Left ventricle myocardium inferior (tissue), 1 donor: ENCODE measurements around the gene CACNB4. TPM values are rescaled to one million over a fixed set of nuclear protein-coding genes. Genes with fewer than 3 reads are reported as not detected.

Experiments
- DNase-seq: peaks from one replicate; pipeline ENCODE4 v3.0.0-alpha.2; 2020
- H3K27ac ChIP-seq: fragments of 200-600 bp; replicated peaks from 2 replicates; pipeline ENCODE4 v1.8.0; 2021
- H3K27me3 ChIP-seq: fragments of 200-600 bp; 2 replicates; pipeline ENCODE4 v1.8.0; 2021; ENCODE audit warnings: low read depth
- H3K36me3 ChIP-seq: fragments of 200-600 bp; 2 replicates; pipeline ENCODE4 v1.8.0; 2021
- H3K4me1 ChIP-seq: fragments of 200-600 bp; 2 replicates; pipeline ENCODE4 v1.8.0; 2021
- H3K4me3 ChIP-seq: fragments of 200-600 bp; 2 replicates; pipeline ENCODE4 v1.8.0; 2021; ENCODE audit warnings: mild to moderate bottlenecking, moderate library complexity
- H3K9me3 ChIP-seq: fragments of 200-600 bp; replicated peaks from 2 replicates; pipeline ENCODE4 v1.8.0; 2021
- intact Hi-C: fragments of 100-400 bp; cut with micrococcal nuclease; formaldehyde crosslinking; loops from one replicate; pipeline ENCODE4 v1.11.0; 2022
- total RNA-seq: library from RNA; stranded (reverse); fragmentation: NEBNext Ultra II Directional; extraction: Animal tissue kit (Norgen Biotek cat#: 25700); gene quantifications from one replicate; pipeline ENCODE4 v1.2.1, GENCODE V29; 2021
- TF ChIP-seq, protein P1 (sequence below): fragments of 200-600 bp; IDR thresholded peaks from 2 replicates; pipeline ENCODE4 v1.8.0; 2021; ENCODE audit warnings: antibody characterized with exemption, mild to moderate bottlenecking, borderline replicate concordance
- donor health status: DM: no; HTN: yes; CAD: no; lungs with severe emphysema.

The CACNB4 gene
- total RNA-seq, 1 donor from 2014 or later: 0.25 TPM

DNA sequence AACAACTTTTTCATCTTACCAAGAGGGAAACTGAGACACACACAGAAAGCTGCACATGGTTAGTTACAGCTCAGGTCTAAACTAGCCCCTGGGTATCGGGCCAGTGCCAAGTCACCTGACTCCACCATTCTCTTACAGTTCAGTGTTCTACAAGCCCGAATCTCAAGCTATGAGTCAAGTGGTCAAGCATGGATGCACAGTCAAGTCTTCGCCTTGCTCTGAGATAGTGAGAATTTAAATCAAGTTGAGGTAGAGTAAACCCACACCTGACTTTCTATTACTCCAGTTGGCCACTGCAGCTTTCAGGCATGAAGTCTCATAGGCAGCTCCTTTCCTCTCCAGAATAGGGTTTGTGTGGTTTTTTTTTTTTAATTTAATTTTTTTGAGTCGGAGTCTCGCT is 236.1 kb downstream of the CACNB4 start:
- Histone ChIP-seq H3K4me1 (no peaks in the 10 kb centered on the region), H3K9me3 (no peaks in the 10 kb centered on the region), H3K4me3 (no peak overlapping the region), H3K27me3 (no peaks in the 10 kb centered on the region), H3K27ac (no peak overlapping the region), H3K36me3 (no peaks in the 10 kb centered on the region)
- DNase-seq: no peak
- intact Hi-C loops: no loop called here
- TF ChIP-seq, protein P1, sequence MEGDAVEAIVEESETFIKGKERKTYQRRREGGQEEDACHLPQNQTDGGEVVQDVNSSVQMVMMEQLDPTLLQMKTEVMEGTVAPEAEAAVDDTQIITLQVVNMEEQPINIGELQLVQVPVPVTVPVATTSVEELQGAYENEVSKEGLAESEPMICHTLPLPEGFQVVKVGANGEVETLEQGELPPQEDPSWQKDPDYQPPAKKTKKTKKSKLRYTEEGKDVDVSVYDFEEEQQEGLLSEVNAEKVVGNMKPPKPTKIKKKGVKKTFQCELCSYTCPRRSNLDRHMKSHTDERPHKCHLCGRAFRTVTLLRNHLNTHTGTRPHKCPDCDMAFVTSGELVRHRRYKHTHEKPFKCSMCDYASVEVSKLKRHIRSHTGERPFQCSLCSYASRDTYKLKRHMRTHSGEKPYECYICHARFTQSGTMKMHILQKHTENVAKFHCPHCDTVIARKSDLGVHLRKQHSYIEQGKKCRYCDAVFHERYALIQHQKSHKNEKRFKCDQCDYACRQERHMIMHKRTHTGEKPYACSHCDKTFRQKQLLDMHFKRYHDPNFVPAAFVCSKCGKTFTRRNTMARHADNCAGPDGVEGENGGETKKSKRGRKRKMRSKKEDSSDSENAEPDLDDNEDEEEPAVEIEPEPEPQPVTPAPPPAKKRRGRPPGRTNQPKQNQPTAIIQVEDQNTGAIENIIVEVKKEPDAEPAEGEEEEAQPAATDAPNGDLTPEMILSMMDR: no peak

DNA sequence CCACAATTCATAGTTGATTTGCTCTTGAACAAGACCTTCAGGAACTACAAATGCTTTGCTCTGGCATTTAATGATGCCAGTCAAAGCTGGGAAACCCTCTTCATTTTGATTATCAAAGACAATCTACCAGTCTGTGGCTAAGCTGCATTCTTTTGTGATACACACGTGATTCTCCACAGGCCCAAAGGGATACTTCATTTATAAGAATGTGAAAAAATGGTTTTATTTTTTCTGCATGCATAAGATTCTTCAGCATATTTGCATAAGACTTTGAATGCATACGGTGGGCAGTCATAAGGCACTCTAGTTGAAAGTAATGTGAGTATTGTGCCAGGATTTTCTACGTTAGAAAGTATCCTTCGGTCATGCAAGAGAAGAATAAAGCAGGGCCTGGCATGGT is 237.7 kb downstream of the CACNB4 start:
- Histone ChIP-seq H3K27me3 (no peaks in the 10 kb centered on the region), H3K4me1 (no peaks in the 10 kb centered on the region), H3K27ac (no peak overlapping the region), H3K36me3 (no peaks in the 10 kb centered on the region), H3K4me3 (no peak overlapping the region), H3K9me3 (no peaks in the 10 kb centered on the region)
- intact Hi-C loops: no loop called here
- no peak for DNase-seq
- TF ChIP-seq, protein P1: no peak

DNA sequence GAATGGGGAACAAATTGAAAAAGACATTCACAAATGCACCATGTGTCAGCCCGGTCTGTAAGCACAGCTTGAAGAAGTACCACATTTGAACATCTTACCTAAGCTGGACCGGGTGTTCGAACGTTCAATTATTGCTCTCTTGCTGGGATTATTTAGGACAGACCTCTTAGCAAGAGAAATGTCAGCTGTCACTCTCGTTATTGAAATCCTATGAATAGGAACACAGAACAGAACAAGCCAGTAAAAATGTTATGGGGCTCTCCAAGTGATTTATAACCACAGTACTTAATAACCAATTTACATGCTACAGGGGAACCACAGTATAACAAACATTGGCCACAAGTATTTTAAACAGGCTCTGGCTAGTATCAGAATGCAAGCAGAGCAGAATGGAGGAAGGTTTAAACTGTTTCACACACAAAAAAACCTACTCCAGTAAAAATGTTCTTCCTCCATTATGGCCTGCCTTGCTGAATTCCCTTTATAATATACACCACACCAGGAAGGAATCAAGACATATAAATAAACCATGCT is 238.2 kb downstream of the CACNB4 start:
- no peaks in the 10 kb centered on the region for H3K36me3 ChIP-seq
- H3K4me1 ChIP-seq: no peaks in the 10 kb centered on the region
- TF ChIP-seq, protein P1: no peak
- H3K27ac ChIP-seq: no peak overlapping the region
- intact Hi-C loops: no loop called here
- DNase-seq: no peak
- no peak overlapping the region for H3K4me3 ChIP-seq
- H3K27me3 ChIP-seq: no peaks in the 10 kb centered on the region
- no peaks in the 10 kb centered on the region for H3K9me3 ChIP-seq

DNA sequence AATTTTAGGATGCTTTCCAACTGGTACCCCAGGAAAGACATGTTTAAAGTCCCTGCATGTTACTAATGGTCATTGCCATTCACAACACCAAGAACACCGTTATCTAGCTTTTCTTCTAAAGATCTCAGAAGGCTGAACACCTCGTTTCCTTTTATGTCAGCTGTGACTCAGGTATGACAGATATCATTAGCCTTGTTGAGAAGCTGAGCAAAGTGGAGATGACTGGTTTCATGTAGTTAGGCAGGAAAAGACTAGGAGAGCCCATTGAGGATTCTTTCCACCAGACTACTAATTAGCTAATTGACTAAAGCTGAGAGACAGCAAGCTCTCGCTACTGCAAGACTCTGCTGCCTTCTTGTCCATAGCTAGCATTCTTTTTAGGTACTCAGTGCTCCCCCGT is 238.6 kb downstream of the CACNB4 start:
- no peak overlapping the region for H3K27ac ChIP-seq
- no peaks in the 10 kb centered on the region for H3K36me3 ChIP-seq
- intact Hi-C loops: no loop called here
- H3K4me3 ChIP-seq: no peak overlapping the region
- TF ChIP-seq, protein P1: no peak
- no peak for DNase-seq
- H3K4me1 ChIP-seq: no peaks in the 10 kb centered on the region
- no peaks in the 10 kb centered on the region for H3K27me3 ChIP-seq
- H3K9me3 ChIP-seq: no peaks in the 10 kb centered on the region

DNA sequence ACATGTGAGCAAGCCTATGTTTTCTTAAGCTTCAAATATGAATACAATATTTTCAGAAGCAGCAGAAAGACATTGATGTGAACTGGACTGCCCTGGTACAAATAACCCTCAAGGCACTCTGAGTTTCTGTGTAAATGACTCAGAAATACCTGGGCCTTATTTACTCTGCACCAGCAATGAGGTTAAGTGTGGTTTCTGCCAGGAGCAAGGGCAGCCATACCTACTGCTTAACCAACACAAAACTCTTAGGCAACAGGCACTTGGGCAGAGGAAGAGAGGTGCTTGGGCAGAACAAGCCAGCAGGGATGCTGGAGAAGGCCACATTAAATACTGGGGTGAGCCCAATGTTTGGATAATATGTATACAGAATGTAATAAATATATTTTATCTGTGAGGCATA is 241.2 kb downstream of the CACNB4 start:
- intact Hi-C loops: loop anchor here (5.0 kb wide), 1 partner anchor 210 kb away; no protein-coding TSS in a partner anchor
- Histone ChIP-seq H3K9me3 (no peaks in the 10 kb centered on the region), H3K36me3 (no peaks in the 10 kb centered on the region), H3K27ac (no peak overlapping the region), H3K4me3 (no peak overlapping the region), H3K4me1 (peaks cover 7% of the 10 kb centered on the region), H3K27me3 (no peaks in the 10 kb centered on the region)
- no peak for DNase-seq
- TF ChIP-seq, protein P1: no peak
